Endothelial cell of umbilical vein (primary cell): ENCODE measurements around the gene MRPL55. TPM values are rescaled to one million over a fixed set of nuclear protein-coding genes. Genes with fewer than 3 reads are reported as not detected.

Experiments used
- BruUV-seq: library from RNA; stranded (reverse); fragments of 400-500 nt; replicated peaks from 2 replicates; lab custom pipeline; 2021; lab: Mats Ljungman, UMichigan
- CTCF ChIA-PET: fragments of 300-600, 350-600 bp; sonication (Branson Sonifier 250); formaldehyde crosslinking; loops from one replicate; lab custom pipeline; 2021; ENCODE audit warnings: antibody characterized with exemption, inconsistent platforms; lab: Charles Lee
- POLR2A ChIA-PET: fragments of 300-600, 350-600 bp; sonication (Branson Sonifier 250); formaldehyde crosslinking; loops from one replicate; lab custom pipeline; 2021; ENCODE audit warnings: antibody characterized with exemption, inconsistent platforms; lab: Charles Lee
- DNase-seq: peaks from one replicate; pipeline ENCODE4 v3.0.0-alpha.2; 2011; ENCODE audit warnings: low read depth, low spot score
- FAIRE-seq: peaks from 2 replicates; lab custom pipeline; 2011; peaks lifted over from hg19 to GRCh38; lab: Jason Lieb, UNC
- H2AFZ ChIP-seq: 2 replicates; pipeline ENCODE4 v1.6.0; 2012; ENCODE audit warnings: low read depth, low read length, control low read depth, inconsistent platforms
- H3K27ac ChIP-seq: 2 replicates; pipeline ENCODE4 v1.5.1; 2011; ENCODE audit warnings: low read depth, mild to moderate bottlenecking, control low read depth, low read length, moderate library complexity; ENCODE audit not compliant: insufficient read depth
- H3K27me3 ChIP-seq, 2 experiments: 2 replicates each; pipeline versions ENCODE4 v1.6.0 to v1.6.1; 2011; ENCODE audit warnings: low read length in 2 of 2, mixed read lengths in 1 of 2; ENCODE audit not compliant: control insufficient read depth in 2 of 2, insufficient read depth in 2 of 2
- H3K36me3 ChIP-seq, 2 experiments: 2 replicates in 1 of 2; 3 replicates in 1 of 2; pipeline ENCODE4 v1.5.1; 2011; ENCODE audit warnings: low read length in 2 of 2, mild to moderate bottlenecking in 1 of 2, moderate library complexity in 1 of 2; ENCODE audit not compliant: control insufficient read depth in 2 of 2, insufficient read depth in 2 of 2; ENCODE audit errors: extremely low read depth in 1 of 2
- H3K4me1 ChIP-seq: 3 replicates; pipeline ENCODE4 v1.5.1; 2011; ENCODE audit warnings: mild to moderate bottlenecking, low read length; ENCODE audit not compliant: control insufficient read depth, insufficient read depth; ENCODE audit errors: extremely low read depth
- H3K4me2 ChIP-seq: 2 replicates; pipeline ENCODE4 v1.6.1; 2011; ENCODE audit warnings: low read length, control low read depth, mixed read lengths; ENCODE audit not compliant: insufficient read depth
- H3K4me3 ChIP-seq, 3 experiments: fragments of 200-600 bp in 1 of 3; sonication (generic), shearing (Covaris generic) in 1 of 3; replicated peaks in 1 of 3; 2 replicates each; pipeline ENCODE4 v1.5.1; 2011 to 2016; ENCODE audit warnings: control low read depth in 3 of 3, low read length in 3 of 3, mild to moderate bottlenecking in 2 of 3, inconsistent platforms in 1 of 3, low read depth in 1 of 3, moderate library complexity in 1 of 3; ENCODE audit not compliant: insufficient read depth in 1 of 3
- H3K79me2 ChIP-seq: 2 replicates; pipeline ENCODE4 v1.6.0; 2012; ENCODE audit warnings: low read length, inconsistent platforms; ENCODE audit not compliant: control insufficient read depth, insufficient read depth
- H3K9ac ChIP-seq: replicated peaks from 2 replicates; pipeline ENCODE3; 2011; ENCODE audit warnings: low read length, control low read depth; ENCODE audit not compliant: insufficient read depth; ENCODE audit errors: extremely low read depth
- H3K9me1 ChIP-seq: replicated peaks from 3 replicates; pipeline ENCODE4 v1.6.0; 2011; ENCODE audit warnings: mild to moderate bottlenecking, low read length; ENCODE audit not compliant: control insufficient read depth, insufficient read depth; ENCODE audit errors: extremely low read depth
- H3K9me3 ChIP-seq: replicated peaks from 2 replicates; pipeline ENCODE4 v1.5.1; 2012; ENCODE audit warnings: low read length, inconsistent platforms; ENCODE audit not compliant: control insufficient read depth, insufficient read depth
- H4K20me1 ChIP-seq: replicated peaks from 2 replicates; pipeline ENCODE3; 2011; ENCODE audit warnings: mild to moderate bottlenecking, low read length; ENCODE audit not compliant: control insufficient read depth, insufficient read depth; ENCODE audit errors: extremely low read depth
- EZH2 ChIP-seq: IDR thresholded peaks from 2 replicates; pipeline ENCODE4 v1.6.1; 2012; ENCODE audit warnings: borderline replicate concordance, low read depth, mild to moderate bottlenecking, moderate library complexity, low read length, inconsistent platforms; ENCODE audit not compliant: severe bottlenecking
- FOS ChIP-seq: IDR thresholded peaks from 2 replicates; pipeline ENCODE4 v1.6.1; 2011; ENCODE audit warnings: mild to moderate bottlenecking, low read length, moderate library complexity, borderline replicate concordance; ENCODE audit not compliant: insufficient read depth
- GATA2 ChIP-seq: IDR thresholded peaks from 2 replicates; pipeline ENCODE4 v1.7.0; 2011; ENCODE audit warnings: low read depth, mild to moderate bottlenecking, moderate library complexity, mixed read lengths, low read length; ENCODE audit not compliant: insufficient read length, insufficient read depth
- JUN ChIP-seq: IDR thresholded peaks from 2 replicates; pipeline ENCODE4 v1.6.1; 2011; ENCODE audit warnings: borderline replicate concordance, low read depth; ENCODE audit not compliant: insufficient read length, insufficient read depth
- MAX ChIP-seq: IDR thresholded peaks from 2 replicates; pipeline ENCODE4 v1.6.1; 2011; ENCODE audit not compliant: insufficient read depth, insufficient read length
- MYC ChIP-seq: IDR thresholded peaks from one replicate; pipeline ENCODE4 v1.6.1; 2011; ENCODE audit warnings: mild to moderate bottlenecking, low read depth, low read length
- POLR2A ChIP-seq: IDR thresholded peaks from 2 replicates; pipeline ENCODE4 v1.6.1; 2012; ENCODE audit warnings: low read depth, mild to moderate bottlenecking, control low read depth, low read length
- POLR2AphosphoS5 ChIP-seq: IDR thresholded peaks from 2 replicates; pipeline ENCODE4 v1.6.1; 2012; ENCODE audit warnings: low read depth, mild to moderate bottlenecking, control low read depth, low read length, moderate library complexity; ENCODE audit not compliant: insufficient read depth
- dilution Hi-C: fragments of 300-500 bp; cut with MboI; formaldehyde crosslinking; loops from one replicate; pipeline ENCODE4 v1.15.0; 2019; ENCODE audit warnings: low sequenced_read_pairs; ENCODE audit not compliant: extremely low pct_ligation_motif_present
- intact Hi-C: fragments of 100-400 bp; cut with micrococcal nuclease; formaldehyde crosslinking; loops from one replicate; pipeline ENCODE4 v1.10.0; 2022
- polyA plus RNA-seq, 4 experiments: library from polyadenylated mRNA; depleted of rRNA in 3 of 4; stranded (reverse) in 3 of 4; unstranded in 1 of 4; fragments of >200 nt; gene quantifications; 2 replicates each; pipeline versions ENCODE4 v1.2.1 to v1.2.3, GENCODE V29; 2011 to 2012; ENCODE audit warnings: missing spikeins in 1 of 4
- total RNA-seq: library from RNA; stranded (reverse); gene quantifications from 2 replicates; pipeline ENCODE4 v1.2.3, GENCODE V29; 2021
- TF ChIP-seq, protein P1 (sequence below), 2 donors: IDR thresholded peaks; 1 replicate in 1 of 2; 2 replicates in 1 of 2; pipeline ENCODE4 v1.5.1; 2011; ENCODE audit warnings: low read length in 2 of 2, mild to moderate bottlenecking in 2 of 2, moderate library complexity in 2 of 2, control low read depth in 1 of 2, inconsistent platforms in 1 of 2, low read depth in 1 of 2; ENCODE audit not compliant: insufficient read depth in 1 of 2; ENCODE audit errors: extremely low read depth in 1 of 2

MRPL55 gene
- total and polyA plus RNA-seq, 2 donors (not counting 3 experiments of a cell fraction or from before 2014, with no cell fraction given) = 58.7 to 155 TPM

DNA sequence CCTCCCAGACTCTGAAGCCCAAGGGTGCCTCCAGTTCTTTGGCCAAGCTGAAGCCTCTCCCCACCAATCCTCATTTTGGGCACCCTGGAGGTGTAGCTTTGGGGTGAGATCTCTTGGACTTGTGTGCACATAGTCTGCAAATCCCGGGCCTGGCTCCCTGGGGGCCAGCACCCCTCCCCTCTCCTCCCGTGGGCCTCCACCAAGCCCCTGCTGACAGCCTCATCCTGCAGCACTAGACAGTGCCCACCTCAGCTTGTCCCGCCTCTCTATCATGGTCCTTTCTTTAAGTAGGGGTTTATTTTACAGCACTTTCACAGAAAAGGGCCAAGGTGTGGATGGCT, 43.8 kb upstream of the MRPL55 start:
- no peak overlapping the region for H3K4me3 ChIP-seq
- TF ChIP-seq, protein P1, sequence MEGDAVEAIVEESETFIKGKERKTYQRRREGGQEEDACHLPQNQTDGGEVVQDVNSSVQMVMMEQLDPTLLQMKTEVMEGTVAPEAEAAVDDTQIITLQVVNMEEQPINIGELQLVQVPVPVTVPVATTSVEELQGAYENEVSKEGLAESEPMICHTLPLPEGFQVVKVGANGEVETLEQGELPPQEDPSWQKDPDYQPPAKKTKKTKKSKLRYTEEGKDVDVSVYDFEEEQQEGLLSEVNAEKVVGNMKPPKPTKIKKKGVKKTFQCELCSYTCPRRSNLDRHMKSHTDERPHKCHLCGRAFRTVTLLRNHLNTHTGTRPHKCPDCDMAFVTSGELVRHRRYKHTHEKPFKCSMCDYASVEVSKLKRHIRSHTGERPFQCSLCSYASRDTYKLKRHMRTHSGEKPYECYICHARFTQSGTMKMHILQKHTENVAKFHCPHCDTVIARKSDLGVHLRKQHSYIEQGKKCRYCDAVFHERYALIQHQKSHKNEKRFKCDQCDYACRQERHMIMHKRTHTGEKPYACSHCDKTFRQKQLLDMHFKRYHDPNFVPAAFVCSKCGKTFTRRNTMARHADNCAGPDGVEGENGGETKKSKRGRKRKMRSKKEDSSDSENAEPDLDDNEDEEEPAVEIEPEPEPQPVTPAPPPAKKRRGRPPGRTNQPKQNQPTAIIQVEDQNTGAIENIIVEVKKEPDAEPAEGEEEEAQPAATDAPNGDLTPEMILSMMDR (IDR thresholded peaks at IDR 0.05; ENCODE audit: extremely low read depth in 1 of 2, insufficient read depth in 1 of 2, low read depth in 1 of 2, low read length in 2 of 2) = no peak
- TF ChIP-seq EZH2 = no peak
- TF ChIP-seq MYC = no peak
- TF ChIP-seq GATA2 = no peak
- no peak for TF ChIP-seq MAX
- no peak for TF ChIP-seq POLR2AphosphoS5
- no peak for TF ChIP-seq FOS
- TF ChIP-seq JUN = no peak
- no peak for TF ChIP-seq POLR2A
- POLR2A ChIA-PET = no interaction called here
- TSS peak; percentile 10 for BruUV-seq
- CTCF ChIA-PET = interaction anchor here (3.3 kb wide), 1 partner anchor 22 kb away, joined by 10 read pairs; no protein-coding TSS in a partner anchor
- no peaks in the 10 kb centered on the region for H3K36me3 ChIP-seq
- H3K9me3 ChIP-seq = no peaks in the 10 kb centered on the region
- DNase-seq (no peak), FAIRE-seq (no peak)
- no peaks in the 10 kb centered on the region for H3K27me3 ChIP-seq
- H3K9ac ChIP-seq = no peak overlapping the region
- peaks cover 14% of the 10 kb centered on the region for H3K4me1 ChIP-seq
- no peaks in the 10 kb centered on the region for H4K20me1 ChIP-seq
- dilution Hi-C loops = no loop called here
- intact Hi-C loops = no loop called here
- H3K27ac ChIP-seq = no peak overlapping the region
- H3K9me1 ChIP-seq = no peaks in the 10 kb centered on the region
- no peak overlapping the region for H2AFZ ChIP-seq
- H3K4me2 ChIP-seq = no peak overlapping the region
- no peaks in the 10 kb centered on the region for H3K79me2 ChIP-seq
